Endodermal cell (in vitro differentiated cells): Measurements from ENCODE around the gene FAM124B. TPM values are rescaled to one million over a fixed set of nuclear protein-coding genes. Genes with fewer than 3 reads are reported as not detected.

Source experiments
- DNase-seq: peaks from one replicate; pipeline ENCODE4 v3.0.0-alpha.2; 2017
- H3K27ac ChIP-seq: 2 replicates; pipeline ENCODE4 v1.5.1; 2013; ENCODE audit warnings: mild to moderate bottlenecking, low read depth, low read length, moderate library complexity
- H3K27me3 ChIP-seq: 2 replicates; pipeline ENCODE4 v1.6.1; 2013; ENCODE audit warnings: mild to moderate bottlenecking, low read length, moderate library complexity; ENCODE audit not compliant: insufficient read depth, control insufficient read depth, poor library complexity, severe bottlenecking
- H3K36me3 ChIP-seq: 2 replicates; pipeline ENCODE4 v1.7.0; 2013; ENCODE audit warnings: mild to moderate bottlenecking, low read length, moderate library complexity; ENCODE audit not compliant: control insufficient read depth, insufficient read depth
- H3K4me1 ChIP-seq: one replicate; pipeline ENCODE4 v1.7.0; 2013; ENCODE audit warnings: low read length; ENCODE audit not compliant: control insufficient read depth, insufficient read depth
- H3K4me3 ChIP-seq: 2 replicates; pipeline ENCODE4 v1.5.1; 2013; ENCODE audit warnings: mild to moderate bottlenecking, low read length, moderate library complexity
- H3K9ac ChIP-seq: 2 replicates; pipeline ENCODE4 v1.6.1; 2013; ENCODE audit warnings: mild to moderate bottlenecking, low read length, moderate library complexity; ENCODE audit not compliant: poor library complexity, severe bottlenecking; ENCODE audit errors: extremely low read depth
- H3K9me3 ChIP-seq: 2 replicates; pipeline ENCODE4 v1.6.1; 2013; ENCODE audit warnings: mild to moderate bottlenecking, low read length, moderate library complexity; ENCODE audit not compliant: control insufficient read depth
- H3K27ac Mint-ChIP-seq: 2 replicates; pipeline ENCODE4 v1.8.0; 2020; ENCODE audit warnings: mixed read lengths
- H3K27me3 Mint-ChIP-seq: 2 replicates; pipeline ENCODE4 v1.8.0; 2021; ENCODE audit warnings: mild to moderate bottlenecking, mixed read lengths; ENCODE audit not compliant: insufficient read depth
- H3K36me3 Mint-ChIP-seq: 2 replicates; pipeline ENCODE4 v1.8.0; 2020; ENCODE audit warnings: low read depth, mixed read lengths
- H3K4me1 Mint-ChIP-seq: 2 replicates; pipeline ENCODE4 v1.8.0; 2020; ENCODE audit warnings: mixed read lengths
- H3K4me3 Mint-ChIP-seq: 2 replicates; pipeline ENCODE4 v1.8.0; 2020; ENCODE audit warnings: mild to moderate bottlenecking, moderate library complexity, mixed read lengths
- H3K9me3 Mint-ChIP-seq: 2 replicates; pipeline ENCODE4 v1.8.0; 2020; ENCODE audit warnings: mild to moderate bottlenecking, mixed read lengths
- CTCF ChIP-seq: fragments of 200-600 bp; sonication (generic); conservative IDR thresholded peaks from 2 replicates; pipeline ENCODE4 v1.5.0; 2021; ENCODE audit warnings: antibody characterized with exemption, mild to moderate bottlenecking
- WGBS, 2 experiments: methylation state at CpG; one replicate each; pipeline versions ENCODE4 v1.1.5 to v1.1.7; 2013; ENCODE audit warnings: missing lambda C conversion rate in 2 of 2, mixed read lengths in 1 of 2; ENCODE audit not compliant: insufficient coverage in 1 of 2, insufficient read length in 1 of 2; 5-methylcytosine and 5-hydroxymethylcytosine counted together
- total RNA-seq, 2 donors: library from RNA; stranded (reverse); fragmentation: NEBNext Ultra II Directional in 1 of 2; extraction: Animal tissue kit (Norgen Biotek cat#: 25700) in 1 of 2; gene quantifications; 2 replicates in 1 of 2; 3 replicates in 1 of 2; pipeline ENCODE4 v1.2.1, GENCODE V29; 2021

Gene FAM124B
- total RNA-seq, 2 donors from 2014 or later: 0.58 to 1.2 TPM

- TF ChIP-seq CTCF: no peak
- H3K36me3 ChIP-seq: no peaks in the 10 kb centered on the region
- H3K9me3 ChIP-seq: peaks cover 23% of the 10 kb centered on the region
- H3K4me3 ChIP-seq: no peak overlapping the region
- no peak overlapping the region for H3K27ac ChIP-seq
- H3K27me3 ChIP-seq: no peaks in the 10 kb centered on the region
- H3K27me3 Mint-ChIP-seq: no peaks in the 10 kb centered on the region
- peaks cover 4% of the 10 kb centered on the region for H3K4me1 ChIP-seq
- DNase-seq: no peak
- no peak overlapping the region for H3K4me3 Mint-ChIP-seq
- H3K4me1 Mint-ChIP-seq: peaks cover 15% of the 10 kb centered on the region
- H3K27ac Mint-ChIP-seq: no peak overlapping the region
- WGBS, 2 experiments: 94% methylated on average over 2 of the region's 2 CpGs
- peaks cover 6% of the 10 kb centered on the region for H3K36me3 Mint-ChIP-seq
- no peak overlapping the region for H3K9ac ChIP-seq
- H3K9me3 Mint-ChIP-seq: peaks cover 21% of the 10 kb centered on the region
These were observed 56.4 kb downstream of the FAM124B start for GRCh38 chr2:224345492-224345891.

GRCh38 chr2:224343226-224343625 lies 58.7 kb downstream of the FAM124B start:
- Histone ChIP-seq H3K27ac (no peak overlapping the region), H3K4me3 (peak overlapping the region; percentile 12), H3K36me3 (no peaks in the 10 kb centered on the region), H3K9me3 (peaks cover 23% of the 10 kb centered on the region), H3K4me1 (peaks cover 4% of the 10 kb centered on the region), H3K9ac (no peak overlapping the region), H3K27me3 (no peaks in the 10 kb centered on the region)
- Mint-ChIP-seq H3K4me1 (peaks cover 15% of the 10 kb centered on the region), H3K9me3 (peaks cover 22% of the 10 kb centered on the region), H3K36me3 (peaks cover 6% of the 10 kb centered on the region), H3K4me3 (no peak overlapping the region), H3K27me3 (peaks cover 1% of the 10 kb centered on the region), H3K27ac (no peak overlapping the region)
- DNase-seq: no peak
- 73% methylated on average over 3 of the region's 4 CpGs; no CpG with 5 or more reads in 1 of the 2 experiments for WGBS, 2 experiments
- TF ChIP-seq CTCF: no peak

- Mint-ChIP-seq H3K36me3 (no peaks in the 10 kb centered on the region), H3K4me3 (no peak overlapping the region), H3K4me1 (peaks cover 6% of the 10 kb centered on the region), H3K9me3 (peaks cover 1% of the 10 kb centered on the region), H3K27ac (no peak overlapping the region), H3K27me3 (peaks cover 1% of the 10 kb centered on the region)
- Histone ChIP-seq H3K36me3 (no peaks in the 10 kb centered on the region), H3K9me3 (peaks cover 10% of the 10 kb centered on the region), H3K27ac (no peak overlapping the region), H3K27me3 (no peaks in the 10 kb centered on the region), H3K9ac (no peak overlapping the region), H3K4me3 (no peak overlapping the region), H3K4me1 (peaks cover 4% of the 10 kb centered on the region)
- 95% methylated on average over 1 of the region's 1 CpG; no CpG with 5 or more reads in 1 of the 2 experiments for WGBS, 2 experiments
- TF ChIP-seq CTCF: no peak
- no peak for DNase-seq
These were observed 65.9 kb downstream of the FAM124B start for GRCh38 chr2:224335991-224336390.
